SK-N-MC (cell line): ENCODE measurements around the gene TBL1XR1.

Experiments
- DNase-seq: peaks from one replicate; pipeline ENCODE4 v3.0.0-alpha.2; 2011; ENCODE audit warnings: low read depth, low spot score
- H3K27ac ChIP-seq: fragments of 200-600 bp; sonication (generic); 2 replicates; pipeline ENCODE4 v1.5.1; 2016; ENCODE audit warnings: mixed run types
- H3K36me3 ChIP-seq: fragments of 200-600 bp; sonication (generic); 2 replicates; pipeline ENCODE4 v1.6.1; 2017; ENCODE audit warnings: antibody characterized with exemption, low read length, mixed read lengths; ENCODE audit not compliant: insufficient read depth
- H3K4me3 ChIP-seq: fragments of 200-600 bp; sonication (generic); 2 replicates; pipeline ENCODE4 v1.5.1; 2016
- H3K9ac ChIP-seq: fragments of 200-600 bp; sonication (generic); 2 replicates; pipeline ENCODE4 v1.8.0; 2017; ENCODE audit warnings: mixed run types, mixed read lengths; ENCODE audit not compliant: insufficient read length
- H3K9me3 ChIP-seq: fragments of 200-600 bp; sonication (generic); 2 replicates; pipeline ENCODE4 v1.6.1; 2017; ENCODE audit warnings: low read depth, mild to moderate bottlenecking, antibody characterized with exemption, low read length, moderate library complexity, mixed read lengths
- EZH2 ChIP-seq: fragments of 200-600 bp; sonication (generic); IDR thresholded peaks from one replicate; pipeline ENCODE4 v1.6.1; 2017; ENCODE audit warnings: antibody characterized with exemption
- FOXP2 ChIP-seq: optimal IDR thresholded peaks from 2 replicates; pipeline ENCODE3; 2011; ENCODE audit warnings: mild to moderate bottlenecking, moderate library complexity; ENCODE audit not compliant: insufficient read depth; ENCODE audit errors: extremely low read length, control extremely low read depth
- POLR2AphosphoS5 ChIP-seq: IDR thresholded peaks from 2 replicates; pipeline ENCODE4 v1.6.1; 2012; ENCODE audit warnings: mild to moderate bottlenecking, low read depth, low read length, borderline replicate concordance

The TBL1XR1 gene

DNA sequence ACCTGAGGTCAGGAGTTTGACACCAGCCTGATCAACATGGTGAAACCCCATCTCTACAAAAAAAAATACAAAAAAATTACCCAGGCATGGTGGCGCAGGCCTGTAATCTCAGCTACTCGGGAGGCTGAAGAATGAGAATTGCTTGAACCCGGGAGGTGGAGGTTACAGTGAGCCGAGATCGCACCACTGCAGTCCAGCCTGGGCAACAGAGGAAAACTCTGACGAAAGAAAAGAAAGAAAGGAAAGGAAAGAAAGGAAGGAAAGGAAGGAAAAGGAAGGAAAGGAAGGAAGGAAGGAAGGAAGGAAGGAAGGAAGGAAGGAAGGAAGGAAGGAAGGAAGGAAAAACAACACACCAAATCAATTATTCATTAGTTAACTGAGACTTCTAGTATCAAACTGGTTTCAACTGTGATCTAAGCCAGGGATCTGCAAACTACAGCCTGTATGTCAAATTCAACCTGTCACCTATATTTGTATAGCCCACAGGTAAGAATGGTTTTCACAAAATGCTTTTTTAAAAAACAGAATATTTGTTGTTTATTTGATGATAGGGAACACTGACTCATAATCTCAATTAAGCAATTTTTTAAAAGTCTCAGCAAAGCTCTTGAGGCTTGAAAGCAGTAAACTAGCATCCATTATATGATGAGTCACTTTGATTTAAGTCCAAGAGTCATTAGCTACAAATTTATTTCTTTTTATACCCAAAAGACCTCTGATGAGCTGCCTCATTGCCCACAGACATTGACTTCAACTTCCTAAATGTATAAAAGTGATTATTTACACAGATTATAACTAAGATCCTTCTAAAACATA lies 127.6 kb downstream of the TBL1XR1 start:
- Histone ChIP-seq H3K4me3 (peak overlapping the region; percentile 1; the same call in 1 of the 2 replicates), H3K9ac (peak overlapping the region; percentile 40), H3K27ac (peak overlapping the region; percentile 98), H3K36me3 (peaks cover 57% of the 10 kb centered on the region), H3K9me3 (peaks cover 10% of the 10 kb centered on the region)
- DNase-seq = peak; percentile 98
- TF ChIP-seq POLR2AphosphoS5 = peak; percentile 69; the same call in 1 of the 2 replicates
- TF ChIP-seq FOXP2 = peak; percentile 79
- no peak for TF ChIP-seq EZH2

DNA sequence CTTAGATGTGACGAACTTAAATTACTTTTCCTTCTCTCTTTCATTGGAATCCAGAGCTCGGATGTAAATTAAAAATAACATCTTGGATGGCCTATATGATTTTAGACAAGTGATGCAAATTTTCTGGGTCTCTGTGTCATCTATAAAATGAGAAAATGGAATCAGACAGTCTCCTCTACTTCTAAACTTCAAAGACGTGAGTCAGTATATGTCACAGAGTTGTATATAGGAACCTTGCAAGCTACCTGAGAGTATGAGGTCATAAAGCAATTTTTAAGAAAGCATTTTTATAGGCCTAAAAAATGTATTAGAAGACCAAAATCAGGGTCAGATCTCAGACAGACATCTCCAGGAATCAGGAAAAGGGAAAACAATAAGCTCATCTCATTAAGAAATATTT lies 128.3 kb downstream of the TBL1XR1 start:
- TF ChIP-seq EZH2 (no peak), POLR2AphosphoS5 (no peak), FOXP2 (no peak)
- H3K27ac ChIP-seq = peak overlapping the region; percentile 98
- no peak overlapping the region for H3K4me3 ChIP-seq
- peaks cover 10% of the 10 kb centered on the region for H3K9me3 ChIP-seq
- H3K9ac ChIP-seq = peak overlapping the region; percentile 40
- H3K36me3 ChIP-seq = peaks cover 58% of the 10 kb centered on the region
- no peak for DNase-seq

DNA sequence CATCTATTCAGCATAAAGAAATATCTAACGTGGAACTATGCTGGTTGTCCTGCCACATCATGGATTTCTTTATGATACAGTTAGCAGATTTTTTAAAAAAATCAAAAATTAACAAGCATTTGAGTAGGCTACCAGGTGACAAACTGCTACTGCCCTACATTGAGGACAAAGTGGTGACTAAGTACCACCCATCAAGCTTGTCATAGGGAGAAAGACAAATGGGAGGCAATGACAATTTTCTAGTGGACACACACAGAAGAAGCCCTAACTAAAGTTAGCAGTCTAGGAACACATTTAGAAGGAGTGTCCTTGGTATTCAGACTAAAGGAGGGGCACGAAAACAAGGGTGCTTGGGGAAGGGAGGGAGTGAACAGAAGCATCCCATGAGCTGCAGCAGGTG lies 131.2 kb downstream of the TBL1XR1 start:
- DNase-seq = no peak
- Histone ChIP-seq H3K27ac (peak overlapping the region; percentile 29), H3K9ac (peak overlapping the region; percentile 1), H3K4me3 (no peak overlapping the region), H3K36me3 (peaks cover 81% of the 10 kb centered on the region), H3K9me3 (peaks cover 10% of the 10 kb centered on the region)
- TF ChIP-seq POLR2AphosphoS5 (no peak), FOXP2 (no peak), EZH2 (no peak)

DNA sequence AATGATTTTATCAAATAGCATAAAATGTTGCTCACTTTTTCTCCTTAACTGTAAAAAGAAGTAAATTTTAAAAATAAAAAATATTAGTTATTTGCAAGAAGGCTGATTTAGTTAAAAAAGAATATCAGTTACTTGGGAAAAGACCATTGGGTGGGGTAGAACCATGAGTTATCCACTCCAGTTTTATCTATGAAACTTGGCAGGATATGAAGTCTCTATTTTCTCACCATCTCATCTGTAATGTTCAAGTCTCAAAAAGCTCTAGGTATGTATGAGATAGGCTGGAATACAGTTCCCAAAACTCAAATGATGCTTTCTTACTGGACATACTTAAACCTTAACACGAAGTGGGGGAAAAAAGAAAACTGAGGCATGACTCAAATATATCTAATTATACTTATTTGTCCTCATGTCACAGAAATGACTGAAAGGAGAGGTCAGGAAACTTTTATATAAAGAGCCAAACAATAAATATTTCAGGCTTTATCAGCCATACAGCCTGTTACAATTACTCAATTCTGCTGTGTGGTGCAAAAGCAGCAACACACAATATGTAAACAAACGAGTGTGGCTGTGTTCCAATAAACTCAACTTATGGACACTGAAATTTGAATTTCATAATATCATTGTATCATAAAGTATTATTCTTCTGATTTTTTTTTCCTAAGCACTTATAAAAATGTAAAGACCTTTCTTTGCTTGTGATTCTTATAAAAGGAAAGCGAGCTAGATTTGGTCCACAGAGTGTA lies 131.8 kb downstream of the TBL1XR1 start:
- no peak for TF ChIP-seq FOXP2
- Histone ChIP-seq H3K36me3 (peaks cover 85% of the 10 kb centered on the region), H3K27ac (peak overlapping the region; percentile 29), H3K4me3 (no peak overlapping the region), H3K9ac (peak overlapping the region; percentile 1), H3K9me3 (peaks cover 10% of the 10 kb centered on the region)
- DNase-seq = no peak

DNA sequence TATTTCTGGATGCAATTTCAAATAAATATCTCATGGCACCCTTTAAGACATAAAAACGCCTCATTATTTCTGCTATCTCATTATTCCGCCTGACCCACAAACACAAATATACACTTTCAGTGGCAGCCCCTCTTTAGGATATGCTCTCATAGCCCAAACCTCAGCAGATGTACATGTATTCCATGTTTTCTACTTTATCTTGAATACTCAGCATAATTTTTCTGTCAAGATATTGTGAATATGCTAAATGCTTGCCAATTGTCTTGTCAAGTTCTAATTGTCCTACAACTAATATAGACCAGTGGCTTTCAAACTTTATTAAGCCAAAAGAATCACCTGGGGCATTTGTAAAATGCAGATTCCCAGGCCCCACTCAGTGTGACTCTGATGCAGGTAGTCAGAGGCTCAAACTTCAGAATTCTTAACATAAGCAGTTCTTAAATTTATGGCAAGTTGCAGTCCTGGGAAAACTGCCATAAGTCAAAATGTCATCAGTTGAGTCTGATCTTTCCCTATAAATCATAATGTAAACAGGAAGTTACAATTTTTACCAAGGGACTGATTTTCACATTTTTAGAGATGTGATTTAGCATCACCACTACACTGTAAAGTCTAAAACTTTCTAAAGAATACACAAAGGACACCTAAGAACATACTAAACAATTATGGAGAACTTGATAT lies 135.1 kb downstream of the TBL1XR1 start:
- 0 out of 2 replicates have a peak overlapping the region, but pooled peaks have one; percentile 5 for H3K4me3 ChIP-seq
- no peak for DNase-seq
- peak overlapping the region; percentile 66 for H3K27ac ChIP-seq
- H3K9ac ChIP-seq = no peak overlapping the region
- no peaks in the 10 kb centered on the region for H3K9me3 ChIP-seq
- TF ChIP-seq POLR2AphosphoS5 = no peak
- peaks cover 81% of the 10 kb centered on the region for H3K36me3 ChIP-seq

DNA sequence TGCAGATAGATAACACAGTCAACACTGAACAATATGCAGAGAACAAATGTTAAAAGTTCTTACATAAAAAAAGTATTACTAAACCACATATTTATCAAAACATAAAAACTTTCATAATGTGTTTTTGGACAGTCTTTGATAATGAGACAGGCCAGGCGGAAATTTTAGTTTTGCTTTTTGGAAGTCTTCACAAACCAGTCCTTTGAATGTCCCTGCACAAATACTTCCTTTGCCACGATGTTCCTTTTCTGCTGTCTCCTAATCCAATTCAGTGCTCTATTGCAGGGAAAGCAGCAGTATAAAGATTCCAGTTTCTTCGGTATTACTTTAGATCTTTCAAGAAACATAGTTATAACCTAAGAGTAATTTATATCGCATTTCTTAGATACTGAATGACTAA lies 135.9 kb downstream of the TBL1XR1 start:
- Histone ChIP-seq H3K9ac (no peak overlapping the region), H3K36me3 (peaks cover 75% of the 10 kb centered on the region), H3K9me3 (no peaks in the 10 kb centered on the region), H3K27ac (peak overlapping the region; percentile 66), H3K4me3 (no peak overlapping the region)
- DNase-seq = no peak
- TF ChIP-seq EZH2 (no peak), POLR2AphosphoS5 (no peak), FOXP2 (no peak)

DNA sequence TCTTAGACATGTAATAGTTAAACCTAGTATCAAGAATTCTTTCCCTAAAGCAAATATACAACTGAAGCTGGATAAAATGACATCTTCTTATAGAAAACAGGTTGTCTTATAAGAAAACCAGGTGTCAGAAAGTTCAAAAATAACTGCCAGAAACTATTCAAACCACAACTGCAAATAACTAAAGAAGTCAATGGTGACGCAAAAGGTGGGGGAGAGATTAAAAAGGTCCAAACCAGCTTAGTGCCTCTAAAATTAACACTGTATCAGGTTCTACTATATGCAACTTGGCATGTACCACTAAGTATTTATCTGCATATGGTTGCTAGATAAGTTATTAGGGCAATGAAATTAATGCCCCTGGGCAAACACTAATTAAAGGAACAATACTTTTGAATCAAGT lies 136.8 kb downstream of the TBL1XR1 start:
- no peak overlapping the region for H3K9ac ChIP-seq
- no peak for DNase-seq
- no peak overlapping the region for H3K4me3 ChIP-seq
- peaks cover 66% of the 10 kb centered on the region for H3K36me3 ChIP-seq
- no peak for TF ChIP-seq POLR2AphosphoS5
- no peak for TF ChIP-seq EZH2
- no peak for TF ChIP-seq FOXP2
- H3K9me3 ChIP-seq = no peaks in the 10 kb centered on the region
- H3K27ac ChIP-seq = no peak overlapping the region; the same call in 1 of the 2 replicates

DNA sequence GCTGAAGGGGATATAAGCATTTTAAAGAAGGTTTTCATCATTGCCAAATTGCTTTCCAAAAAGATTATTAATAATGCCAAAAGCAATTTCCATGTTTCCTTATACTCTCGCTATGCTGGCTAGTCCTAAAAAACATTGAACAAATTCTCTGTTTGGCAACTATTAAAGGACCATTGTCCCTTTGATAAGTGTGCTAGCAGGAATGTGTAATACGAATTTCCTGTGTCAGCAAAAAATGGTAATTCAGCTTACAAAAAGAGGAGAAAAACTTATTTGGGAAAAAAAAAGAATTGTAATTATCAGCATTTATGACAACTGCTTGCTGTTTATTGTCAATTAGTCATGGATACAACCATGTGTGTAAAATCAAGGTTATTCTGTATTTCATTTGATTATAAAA lies 138.6 kb downstream of the TBL1XR1 start:
- TF ChIP-seq EZH2 = no peak
- TF ChIP-seq POLR2AphosphoS5 = no peak
- no peak for TF ChIP-seq FOXP2
- no peaks in the 10 kb centered on the region for H3K9me3 ChIP-seq
- DNase-seq = no peak
- peaks cover 52% of the 10 kb centered on the region for H3K36me3 ChIP-seq
- peak overlapping the region; percentile 70 for H3K27ac ChIP-seq
- no peak overlapping the region for H3K4me3 ChIP-seq
- no peak overlapping the region for H3K9ac ChIP-seq
